MM.1S (cell line): ENCODE measurements around the gene LPCAT3.
A peak's percentile ranks its signal among the peaks of the same experiment; 100 is the strongest.
"Not testable (repeated sequence)": the region's sequence is repeated elsewhere in the genome, so short reads cannot be mapped to it uniquely, and the experiment has no call there.

Experiments
- DNase-seq: peaks from one replicate; pipeline ENCODE4 v3.0.0-alpha.2; 2015
- H2AFZ ChIP-seq: fragments of 300-600 bp; sonication (generic); 2 replicates; pipeline ENCODE4 v1.6.0; 2016; ENCODE audit warnings: antibody characterized with exemption, low read length
- H3F3A ChIP-seq: fragments of 300-600 bp; sonication (generic); 2 replicates; pipeline ENCODE4 v1.6.1; 2016; ENCODE audit warnings: mild to moderate bottlenecking, antibody characterized with exemption, low read length, moderate library complexity, mixed read lengths; ENCODE audit not compliant: insufficient read depth
- H3K27ac ChIP-seq: fragments of 300-600 bp; sonication (generic); 2 replicates; pipeline ENCODE4 v1.5.1; 2016; ENCODE audit warnings: mild to moderate bottlenecking, low read length
- H3K27me3 ChIP-seq: fragments of 300-600 bp; sonication (generic); replicated peaks from 2 replicates; pipeline ENCODE4 v1.6.0; 2016; ENCODE audit warnings: low read length; ENCODE audit not compliant: insufficient read depth
- H3K36me3 ChIP-seq: fragments of 300-600 bp; sonication (generic); replicated peaks from 2 replicates; pipeline ENCODE4 v1.6.1; 2016; ENCODE audit warnings: mild to moderate bottlenecking, low read length, mixed read lengths; ENCODE audit not compliant: insufficient read depth
- H3K4me1 ChIP-seq: fragments of 300-600 bp; sonication (generic); 2 replicates; pipeline ENCODE4 v1.6.1; 2016; ENCODE audit warnings: low read length, mixed read lengths
- H3K4me2 ChIP-seq: fragments of 300-600 bp; sonication (generic); 2 replicates; pipeline ENCODE4 v1.6.0; 2016; ENCODE audit warnings: low read depth, low read length
- H3K4me3 ChIP-seq: fragments of 300-600 bp; sonication (generic); 2 replicates; pipeline ENCODE4 v1.5.1; 2016; ENCODE audit warnings: low read length, mixed read lengths
- H3K79me2 ChIP-seq: fragments of 300-600 bp; sonication (generic); 2 replicates; pipeline ENCODE4 v1.6.1; 2016; ENCODE audit warnings: mixed run types, low read length, mixed read lengths
- H3K9ac ChIP-seq: fragments of 300-600 bp; sonication (generic); 2 replicates; pipeline ENCODE4 v1.6.1; 2016; ENCODE audit warnings: low read length, mixed read lengths
- H3K9me2 ChIP-seq: fragments of 300-600 bp; sonication (generic); replicated peaks from 2 replicates; pipeline ENCODE4 v1.6.1; 2016; ENCODE audit warnings: mild to moderate bottlenecking, low read length, mixed read lengths; ENCODE audit not compliant: insufficient read depth
- H3K9me3 ChIP-seq: fragments of 300-600 bp; sonication (generic); replicated peaks from 2 replicates; pipeline ENCODE4 v1.6.1; 2016; ENCODE audit warnings: mild to moderate bottlenecking, low read length, mixed read lengths; ENCODE audit not compliant: insufficient read depth
- H4K20me1 ChIP-seq: fragments of 300-600 bp; sonication (generic); 2 replicates; pipeline ENCODE4 v1.6.1; 2016; ENCODE audit warnings: mild to moderate bottlenecking, low read length, moderate library complexity, mixed read lengths; ENCODE audit not compliant: insufficient read depth
- EZH2 ChIP-seq: fragments of 300-600 bp; sonication (generic); optimal IDR thresholded peaks from 2 replicates; pipeline ENCODE3; 2017; ENCODE audit warnings: low read depth, mild to moderate bottlenecking, antibody characterized with exemption, low read length, mixed read lengths
- EZH2phosphoT487 ChIP-seq: fragments of 300-600 bp; sonication (generic); IDR thresholded peaks from 2 replicates; pipeline ENCODE4 v1.6.1; 2018; ENCODE audit warnings: antibody characterized with exemption, low read length
- TF ChIP-seq, protein P1 (sequence below): fragments of 300-600 bp; sonication (generic); IDR thresholded peaks from 2 replicates; pipeline ENCODE4 v1.5.1; 2016; ENCODE audit warnings: antibody characterized with exemption, low read length, mixed read lengths

The LPCAT3 gene

DNA sequence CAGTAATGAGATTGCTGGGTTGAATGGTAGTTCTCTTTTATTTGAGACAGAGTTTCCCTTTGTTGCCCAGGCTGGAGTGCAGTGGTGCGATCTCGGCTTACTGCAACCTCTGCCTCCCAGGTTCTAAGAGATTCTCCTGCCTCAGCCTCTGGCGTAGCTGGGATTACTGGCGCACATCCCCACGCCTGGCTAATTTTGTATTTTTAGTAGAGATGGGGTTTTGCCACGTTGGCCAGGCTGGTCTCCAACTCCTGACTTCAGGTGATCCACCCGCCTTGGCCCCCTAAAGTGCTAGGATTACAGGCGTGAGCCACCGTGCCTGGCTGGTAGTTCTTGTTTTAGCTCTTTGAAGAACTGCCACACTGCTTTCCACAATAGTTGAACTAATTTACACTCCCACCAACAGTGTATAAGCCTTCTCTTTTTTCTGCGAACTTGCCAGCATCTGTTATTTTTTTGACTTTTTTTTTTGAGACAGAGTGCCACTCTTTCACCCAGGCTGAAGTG is 31.2 kb upstream of the LPCAT3 start:
- H2AFZ ChIP-seq, H3K27ac ChIP-seq, H4K20me1 ChIP-seq, DNase-seq, H3K9me3 ChIP-seq, H3K79me2 ChIP-seq, H3K4me3 ChIP-seq, H3F3A ChIP-seq, H3K4me2 ChIP-seq, H3K9ac ChIP-seq, H3K36me3 ChIP-seq, H3K27me3 ChIP-seq, H3K9me2 ChIP-seq: not testable (repeated sequence)
- peaks cover 16% of the 10 kb centered on the region for H3K4me1 ChIP-seq

DNA sequence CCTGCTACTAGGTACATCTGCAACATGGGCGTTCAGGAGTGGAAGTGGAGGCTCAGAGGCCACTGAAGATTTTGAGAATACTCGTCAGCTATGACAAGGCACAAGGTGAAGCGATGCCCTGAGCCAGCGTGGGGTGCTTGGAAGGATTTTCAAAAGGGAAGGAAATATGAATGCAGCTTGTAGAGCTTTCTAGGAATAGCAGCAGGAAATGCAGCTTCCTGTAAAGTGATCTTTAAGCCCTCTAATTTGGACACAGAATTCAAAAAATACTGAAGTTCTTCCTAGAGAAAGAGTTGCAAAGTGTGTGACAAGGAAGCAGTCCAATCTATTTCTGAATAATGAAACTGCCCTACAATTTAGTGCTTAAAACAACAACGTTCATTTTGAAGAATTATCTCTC is 29.0 kb upstream of the LPCAT3 start:
- no peaks in the 10 kb centered on the region for H4K20me1 ChIP-seq
- H2AFZ ChIP-seq: peak overlapping the region; percentile 82
- H3K36me3 ChIP-seq: no peaks in the 10 kb centered on the region
- no peaks in the 10 kb centered on the region for H3K27me3 ChIP-seq
- 0 out of 2 replicates have a peak, but pooled peaks cover 4% of the 10 kb centered on the region for H3F3A ChIP-seq
- peak overlapping the region; percentile 38 for H3K4me2 ChIP-seq
- no peak overlapping the region for H3K27ac ChIP-seq
- peak overlapping the region; percentile 1; the same call in 1 of the 2 replicates for H3K9ac ChIP-seq
- no peaks in the 10 kb centered on the region for H3K79me2 ChIP-seq
- TF ChIP-seq EZH2 (no peak), EZH2phosphoT487 (no peak)
- TF ChIP-seq, protein P1, sequence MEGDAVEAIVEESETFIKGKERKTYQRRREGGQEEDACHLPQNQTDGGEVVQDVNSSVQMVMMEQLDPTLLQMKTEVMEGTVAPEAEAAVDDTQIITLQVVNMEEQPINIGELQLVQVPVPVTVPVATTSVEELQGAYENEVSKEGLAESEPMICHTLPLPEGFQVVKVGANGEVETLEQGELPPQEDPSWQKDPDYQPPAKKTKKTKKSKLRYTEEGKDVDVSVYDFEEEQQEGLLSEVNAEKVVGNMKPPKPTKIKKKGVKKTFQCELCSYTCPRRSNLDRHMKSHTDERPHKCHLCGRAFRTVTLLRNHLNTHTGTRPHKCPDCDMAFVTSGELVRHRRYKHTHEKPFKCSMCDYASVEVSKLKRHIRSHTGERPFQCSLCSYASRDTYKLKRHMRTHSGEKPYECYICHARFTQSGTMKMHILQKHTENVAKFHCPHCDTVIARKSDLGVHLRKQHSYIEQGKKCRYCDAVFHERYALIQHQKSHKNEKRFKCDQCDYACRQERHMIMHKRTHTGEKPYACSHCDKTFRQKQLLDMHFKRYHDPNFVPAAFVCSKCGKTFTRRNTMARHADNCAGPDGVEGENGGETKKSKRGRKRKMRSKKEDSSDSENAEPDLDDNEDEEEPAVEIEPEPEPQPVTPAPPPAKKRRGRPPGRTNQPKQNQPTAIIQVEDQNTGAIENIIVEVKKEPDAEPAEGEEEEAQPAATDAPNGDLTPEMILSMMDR: no peak
- no peaks in the 10 kb centered on the region for H3K9me2 ChIP-seq
- no peaks in the 10 kb centered on the region for H3K9me3 ChIP-seq
- DNase-seq: no peak
- peaks cover 16% of the 10 kb centered on the region for H3K4me1 ChIP-seq
- peak overlapping the region; percentile 4; the same call in 1 of the 2 replicates for H3K4me3 ChIP-seq

DNA sequence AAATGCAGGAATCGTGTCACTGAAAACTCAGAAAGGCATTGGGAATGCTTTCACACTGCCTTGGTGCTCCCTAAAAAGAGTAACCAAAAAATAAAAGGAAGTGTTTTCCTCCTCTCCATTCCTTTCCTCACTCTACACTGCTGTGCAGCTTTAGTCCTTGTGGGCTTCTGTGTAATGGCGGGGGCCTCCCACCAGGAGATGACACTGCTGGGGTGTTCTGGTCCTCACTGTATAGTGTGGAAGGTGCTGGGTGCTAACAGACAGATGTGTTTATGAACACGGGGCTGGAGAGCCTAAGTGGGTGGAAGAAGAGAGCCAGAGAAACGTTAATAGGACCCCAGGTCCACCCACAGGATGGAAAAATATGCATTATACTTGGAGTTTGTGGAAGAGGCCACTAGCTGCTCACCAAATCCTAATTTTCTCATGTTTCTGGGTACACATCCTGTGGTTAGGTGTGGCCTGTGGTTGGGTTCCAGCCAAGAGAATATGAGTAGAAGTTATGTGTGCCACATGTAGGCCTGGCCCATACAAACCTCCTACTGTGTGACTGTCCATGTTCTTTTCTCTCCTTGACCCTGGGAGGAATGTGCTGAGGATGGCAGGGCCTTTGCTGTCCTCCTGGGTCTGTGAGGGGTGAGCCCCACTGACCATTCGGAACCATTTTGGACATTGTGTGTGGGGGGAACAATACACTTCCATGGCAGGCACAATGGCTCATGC is 28.3 kb upstream of the LPCAT3 start:
- no peaks in the 10 kb centered on the region for H3K9me3 ChIP-seq
- H3K79me2 ChIP-seq: no peaks in the 10 kb centered on the region
- H4K20me1 ChIP-seq: no peaks in the 10 kb centered on the region
- H3K9me2 ChIP-seq: no peaks in the 10 kb centered on the region
- H3K27me3 ChIP-seq: no peaks in the 10 kb centered on the region
- H3F3A ChIP-seq: 0 out of 2 replicates have a peak, but pooled peaks cover 4% of the 10 kb centered on the region
- no peak overlapping the region for H3K4me3 ChIP-seq
- H3K4me2 ChIP-seq: no peak overlapping the region
- no peak overlapping the region for H3K9ac ChIP-seq
- DNase-seq: no peak
- TF ChIP-seq, protein P1: no peak
- TF ChIP-seq EZH2phosphoT487: no peak
- TF ChIP-seq EZH2: no peak
- peak overlapping the region; percentile 82; the same call in 1 of the 2 replicates for H2AFZ ChIP-seq
- H3K4me1 ChIP-seq: peaks cover 16% of the 10 kb centered on the region
- H3K27ac ChIP-seq: no peak overlapping the region
- H3K36me3 ChIP-seq: no peaks in the 10 kb centered on the region

DNA sequence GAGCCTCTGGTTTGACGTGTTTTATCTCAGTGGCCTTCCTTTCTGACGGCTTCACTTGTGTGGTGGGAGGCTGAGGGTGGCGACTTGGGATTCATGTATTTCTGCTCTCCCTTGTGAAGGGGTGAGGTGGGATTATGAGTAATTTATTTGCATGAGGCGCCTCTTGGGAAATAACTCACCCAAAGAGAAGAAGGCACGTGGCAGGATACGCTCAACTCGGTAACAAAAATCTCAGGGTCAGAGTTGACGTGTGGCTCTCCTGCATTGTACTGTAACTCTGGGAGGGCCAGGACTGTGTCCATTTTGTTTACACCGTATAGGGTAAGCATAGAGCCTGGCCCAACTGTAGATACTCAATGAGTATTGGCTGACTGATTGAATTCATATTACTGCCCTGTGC is 27.6 kb upstream of the LPCAT3 start:
- 0 out of 2 replicates have a peak, but pooled peaks cover 4% of the 10 kb centered on the region for H3F3A ChIP-seq
- no peak overlapping the region for H3K4me3 ChIP-seq
- TF ChIP-seq EZH2: no peak
- no peak for TF ChIP-seq EZH2phosphoT487
- TF ChIP-seq, protein P1: no peak
- H3K27ac ChIP-seq: no peak overlapping the region
- no peaks in the 10 kb centered on the region for H3K79me2 ChIP-seq
- H3K9ac ChIP-seq: no peak overlapping the region
- no peaks in the 10 kb centered on the region for H3K36me3 ChIP-seq
- no peaks in the 10 kb centered on the region for H3K9me2 ChIP-seq
- H2AFZ ChIP-seq: no peak overlapping the region
- H3K27me3 ChIP-seq: no peaks in the 10 kb centered on the region
- no peak for DNase-seq
- H3K4me1 ChIP-seq: peaks cover 16% of the 10 kb centered on the region
- no peaks in the 10 kb centered on the region for H4K20me1 ChIP-seq
- H3K9me3 ChIP-seq: no peaks in the 10 kb centered on the region
- no peak overlapping the region for H3K4me2 ChIP-seq
